Neural cell (in vitro differentiated cells): ENCODE data around the gene USP49. TPM values are rescaled to one million over a fixed set of nuclear protein-coding genes. Genes with fewer than 3 reads are reported as not detected.
A peak's percentile ranks its signal among the peaks of the same experiment; 100 is the strongest.

ENCODE experiments used
- H2AFZ ChIP-seq: fragments of 200-600, 300-800 bp; sonication (generic), shearing (Covaris generic); 2 replicates; pipeline ENCODE4 v1.6.0; 2014; ENCODE audit warnings: low read depth, mild to moderate bottlenecking, antibody characterized with exemption, low read length, moderate library complexity
- H3F3A ChIP-seq: fragments of 200-600 bp; shearing (Covaris generic); 2 replicates; pipeline ENCODE4 v1.6.1; 2016; ENCODE audit warnings: mild to moderate bottlenecking, moderate library complexity, mixed read lengths, antibody characterized with exemption, low read length; ENCODE audit not compliant: insufficient read depth, poor library complexity, severe bottlenecking
- H3K27ac ChIP-seq: fragments of 200-600, 300-800 bp; sonication (generic), shearing (Covaris generic); 2 replicates; pipeline ENCODE4 v1.5.1; 2014; ENCODE audit warnings: mild to moderate bottlenecking, low read length, moderate library complexity
- H3K27me3 ChIP-seq: fragments of 300-800, 200-600 bp; sonication (generic), shearing (Covaris generic); 2 replicates; pipeline ENCODE4 v1.6.0; 2014; ENCODE audit warnings: mild to moderate bottlenecking, low read depth, low read length, moderate library complexity; ENCODE audit not compliant: insufficient read depth
- H3K36me3 ChIP-seq: fragments of 300-800, 200-600 bp; sonication (generic), shearing (Covaris generic); 2 replicates; pipeline ENCODE4 v1.5.1; 2014; ENCODE audit warnings: mild to moderate bottlenecking, antibody characterized with exemption, low read length, moderate library complexity; ENCODE audit not compliant: insufficient read depth
- H3K4me2 ChIP-seq: fragments of 300-800, 200-600 bp; sonication (generic), shearing (Covaris generic); 2 replicates; pipeline ENCODE4 v1.6.0; 2014; ENCODE audit warnings: mild to moderate bottlenecking, low read length
- H3K4me3 ChIP-seq: fragments of 300-800, 200-600 bp; sonication (generic), shearing (Covaris generic); 2 replicates; pipeline ENCODE4 v1.5.1; 2014; ENCODE audit warnings: mild to moderate bottlenecking, low read length, moderate library complexity
- H3K79me2 ChIP-seq: fragments of 200-600 bp; shearing (Covaris generic); replicated peaks from 2 replicates; pipeline ENCODE4 v1.6.0; 2014; ENCODE audit warnings: mild to moderate bottlenecking, low read length, moderate library complexity; ENCODE audit not compliant: insufficient read depth
- H3K9ac ChIP-seq: fragments of 300-800, 200-600 bp; sonication (generic), shearing (Covaris generic); 2 replicates; pipeline ENCODE4 v1.6.1; 2016; ENCODE audit warnings: mild to moderate bottlenecking, low read length, mixed read lengths
- H3K9me2 ChIP-seq: fragments of 200-600 bp; shearing (Covaris generic); 2 replicates; pipeline ENCODE4 v1.6.1; 2016; ENCODE audit warnings: mild to moderate bottlenecking, low read length, mixed read lengths; ENCODE audit not compliant: insufficient read depth
- H3K9me3 ChIP-seq: fragments of 200-600, 300-800 bp; sonication (generic), shearing (Covaris generic); 2 replicates; pipeline ENCODE4 v1.6.1; 2016; ENCODE audit warnings: mild to moderate bottlenecking, mixed run types, low read length, moderate library complexity, mixed read lengths
- H4K20me1 ChIP-seq: fragments of 200-600 bp; shearing (Covaris generic); 2 replicates; pipeline ENCODE4 v1.6.1; 2016; ENCODE audit warnings: mild to moderate bottlenecking, mixed run types; ENCODE audit not compliant: insufficient read depth
- EP300 ChIP-seq: fragments of 450-650 bp; conservative IDR thresholded peaks from 2 replicates; pipeline ENCODE4 v1.6.1; 2014; ENCODE audit warnings: antibody characterized with exemption, mild to moderate bottlenecking, moderate library complexity; ENCODE audit not compliant: poor library complexity, severe bottlenecking
- EZH2 ChIP-seq: fragments of 200-600, 300-800 bp; shearing (Covaris generic), sonication (generic); IDR thresholded peaks from 2 replicates; pipeline ENCODE4 v1.6.1; 2014; ENCODE audit warnings: antibody characterized with exemption, low read length, borderline replicate concordance, mild to moderate bottlenecking; ENCODE audit not compliant: insufficient read depth, poor library complexity, severe bottlenecking
- MXI1 ChIP-seq: fragments of 450-650 bp; conservative IDR thresholded peaks from 2 replicates; pipeline ENCODE4 v1.6.1; 2014; ENCODE audit warnings: antibody characterized with exemption, mild to moderate bottlenecking; ENCODE audit not compliant: poor library complexity, severe bottlenecking
- POLR2AphosphoS5 ChIP-seq: IDR thresholded peaks from 2 replicates; pipeline ENCODE4 v1.6.1; 2012
- RAD21 ChIP-seq: fragments of 450-650 bp; conservative IDR thresholded peaks from 2 replicates; pipeline ENCODE4 v1.6.1; 2014; ENCODE audit warnings: antibody characterized with exemption, mild to moderate bottlenecking, moderate library complexity
- SMC3 ChIP-seq: fragments of 450-650 bp; conservative IDR thresholded peaks from 2 replicates; pipeline ENCODE4 v1.6.1; 2014; ENCODE audit warnings: antibody characterized with exemption, mild to moderate bottlenecking, moderate library complexity; ENCODE audit not compliant: poor library complexity
- TAF1 ChIP-seq: IDR thresholded peaks from 2 replicates; pipeline ENCODE4 v1.6.1; 2012; ENCODE audit warnings: low read depth
- polyA plus RNA-seq: library from polyadenylated mRNA; depleted of rRNA; stranded (reverse); fragments of >200 nt; gene quantifications from 2 replicates; pipeline ENCODE4 v1.2.3, GENCODE V29; 2014
- TF ChIP-seq, protein P1 (sequence below): fragments of 450-650 bp; IDR thresholded peaks from 2 replicates; pipeline ENCODE4 v1.5.1; 2014; ENCODE audit warnings: antibody characterized with exemption, mild to moderate bottlenecking, moderate library complexity; ENCODE audit not compliant: poor library complexity, severe bottlenecking
- TF ChIP-seq, protein P2 (sequence below): IDR thresholded peaks from 2 replicates; pipeline ENCODE4 v1.6.1; 2012; ENCODE audit warnings: borderline replicate concordance

USP49 gene
- polyA plus RNA-seq, 1 donor from 2014 or later: 23.5 TPM

DNA sequence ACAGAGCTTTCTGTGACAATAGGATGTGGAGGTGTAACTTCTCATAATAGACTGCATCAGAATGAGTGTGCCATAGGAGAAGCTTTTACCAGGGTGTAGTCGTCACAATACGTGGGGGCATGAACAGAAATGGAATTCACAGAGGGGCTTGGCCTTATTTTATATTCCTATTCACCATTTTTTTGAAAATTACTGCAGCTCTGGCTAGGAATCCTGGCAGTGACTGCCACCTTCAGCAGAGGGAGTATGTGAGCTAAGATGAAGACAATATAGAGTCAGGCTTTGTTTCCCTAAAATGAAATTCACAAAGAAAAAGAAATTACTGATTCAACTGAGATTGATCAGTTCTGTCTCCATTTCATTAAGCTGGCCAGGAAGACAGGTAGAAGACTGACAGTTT, 93.8 kb downstream of the USP49 start:
- Histone ChIP-seq H3K9ac (no peak overlapping the region), H3K27ac (peak overlapping the region; percentile 41), H3K4me2 (no peak overlapping the region), H3K4me3 (no peak overlapping the region), H3K9me3 (no peaks in the 10 kb centered on the region), H3F3A (no peaks in the 10 kb centered on the region), H4K20me1 (no peaks in the 10 kb centered on the region), H3K9me2 (no peaks in the 10 kb centered on the region), H3K36me3 (no peaks in the 10 kb centered on the region), H3K27me3 (no peaks in the 10 kb centered on the region), H2AFZ (no peak overlapping the region), H3K79me2 (no peaks in the 10 kb centered on the region)
- no peak for TF ChIP-seq EZH2
- TF ChIP-seq, protein P1, sequence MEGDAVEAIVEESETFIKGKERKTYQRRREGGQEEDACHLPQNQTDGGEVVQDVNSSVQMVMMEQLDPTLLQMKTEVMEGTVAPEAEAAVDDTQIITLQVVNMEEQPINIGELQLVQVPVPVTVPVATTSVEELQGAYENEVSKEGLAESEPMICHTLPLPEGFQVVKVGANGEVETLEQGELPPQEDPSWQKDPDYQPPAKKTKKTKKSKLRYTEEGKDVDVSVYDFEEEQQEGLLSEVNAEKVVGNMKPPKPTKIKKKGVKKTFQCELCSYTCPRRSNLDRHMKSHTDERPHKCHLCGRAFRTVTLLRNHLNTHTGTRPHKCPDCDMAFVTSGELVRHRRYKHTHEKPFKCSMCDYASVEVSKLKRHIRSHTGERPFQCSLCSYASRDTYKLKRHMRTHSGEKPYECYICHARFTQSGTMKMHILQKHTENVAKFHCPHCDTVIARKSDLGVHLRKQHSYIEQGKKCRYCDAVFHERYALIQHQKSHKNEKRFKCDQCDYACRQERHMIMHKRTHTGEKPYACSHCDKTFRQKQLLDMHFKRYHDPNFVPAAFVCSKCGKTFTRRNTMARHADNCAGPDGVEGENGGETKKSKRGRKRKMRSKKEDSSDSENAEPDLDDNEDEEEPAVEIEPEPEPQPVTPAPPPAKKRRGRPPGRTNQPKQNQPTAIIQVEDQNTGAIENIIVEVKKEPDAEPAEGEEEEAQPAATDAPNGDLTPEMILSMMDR: peak; percentile 74
- TF ChIP-seq SMC3: peak; percentile 73
- peak; percentile 66 for TF ChIP-seq RAD21

DNA sequence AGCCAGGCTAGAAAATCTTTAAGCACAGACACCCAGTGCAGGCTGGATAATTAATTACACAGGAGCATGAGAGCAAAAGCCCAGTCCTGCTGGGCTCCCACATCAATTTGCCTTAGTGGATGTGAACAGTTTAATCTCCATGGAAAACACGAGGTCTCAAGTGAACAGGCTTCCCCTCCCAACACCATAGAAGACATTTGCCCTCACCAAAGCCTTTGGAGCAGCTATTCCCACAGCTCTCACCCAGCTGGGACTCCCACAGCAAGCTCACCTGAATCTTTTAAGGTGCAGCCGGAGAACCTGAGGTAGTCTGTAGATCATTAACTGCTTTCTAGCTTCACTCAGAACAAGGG, 95.6 kb downstream of the USP49 start:
- H3K79me2 ChIP-seq: no peaks in the 10 kb centered on the region
- no peaks in the 10 kb centered on the region for H3K27me3 ChIP-seq
- no peak overlapping the region for H3K4me2 ChIP-seq
- H2AFZ ChIP-seq: no peak overlapping the region
- H4K20me1 ChIP-seq: no peaks in the 10 kb centered on the region
- TF ChIP-seq MXI1 (no peak), RAD21 (no peak), POLR2AphosphoS5 (no peak), SMC3 (no peak), TAF1 (no peak), EP300 (no peak), EZH2 (no peak)
- TF ChIP-seq, protein P2, sequence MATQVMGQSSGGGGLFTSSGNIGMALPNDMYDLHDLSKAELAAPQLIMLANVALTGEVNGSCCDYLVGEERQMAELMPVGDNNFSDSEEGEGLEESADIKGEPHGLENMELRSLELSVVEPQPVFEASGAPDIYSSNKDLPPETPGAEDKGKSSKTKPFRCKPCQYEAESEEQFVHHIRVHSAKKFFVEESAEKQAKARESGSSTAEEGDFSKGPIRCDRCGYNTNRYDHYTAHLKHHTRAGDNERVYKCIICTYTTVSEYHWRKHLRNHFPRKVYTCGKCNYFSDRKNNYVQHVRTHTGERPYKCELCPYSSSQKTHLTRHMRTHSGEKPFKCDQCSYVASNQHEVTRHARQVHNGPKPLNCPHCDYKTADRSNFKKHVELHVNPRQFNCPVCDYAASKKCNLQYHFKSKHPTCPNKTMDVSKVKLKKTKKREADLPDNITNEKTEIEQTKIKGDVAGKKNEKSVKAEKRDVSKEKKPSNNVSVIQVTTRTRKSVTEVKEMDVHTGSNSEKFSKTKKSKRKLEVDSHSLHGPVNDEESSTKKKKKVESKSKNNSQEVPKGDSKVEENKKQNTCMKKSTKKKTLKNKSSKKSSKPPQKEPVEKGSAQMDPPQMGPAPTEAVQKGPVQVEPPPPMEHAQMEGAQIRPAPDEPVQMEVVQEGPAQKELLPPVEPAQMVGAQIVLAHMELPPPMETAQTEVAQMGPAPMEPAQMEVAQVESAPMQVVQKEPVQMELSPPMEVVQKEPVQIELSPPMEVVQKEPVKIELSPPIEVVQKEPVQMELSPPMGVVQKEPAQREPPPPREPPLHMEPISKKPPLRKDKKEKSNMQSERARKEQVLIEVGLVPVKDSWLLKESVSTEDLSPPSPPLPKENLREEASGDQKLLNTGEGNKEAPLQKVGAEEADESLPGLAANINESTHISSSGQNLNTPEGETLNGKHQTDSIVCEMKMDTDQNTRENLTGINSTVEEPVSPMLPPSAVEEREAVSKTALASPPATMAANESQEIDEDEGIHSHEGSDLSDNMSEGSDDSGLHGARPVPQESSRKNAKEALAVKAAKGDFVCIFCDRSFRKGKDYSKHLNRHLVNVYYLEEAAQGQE: no peak
- TF ChIP-seq, protein P1: no peak
- peaks cover 5% of the 10 kb centered on the region for H3K36me3 ChIP-seq
- H3K4me3 ChIP-seq: no peak overlapping the region
- no peaks in the 10 kb centered on the region for H3K9me3 ChIP-seq
- H3F3A ChIP-seq: no peaks in the 10 kb centered on the region
- H3K9ac ChIP-seq: no peak overlapping the region
- no peak overlapping the region for H3K27ac ChIP-seq
- no peaks in the 10 kb centered on the region for H3K9me2 ChIP-seq
